Stimulated activated CD8-positive, alpha-beta memory T cell treated with anti-CD3 and anti-CD28 coated beads, Interleukin-4, amount 100 ng/mL, for 48 hours (primary cell): ENCODE data around the gene MAPK1IP1L.
"Not testable (repeated sequence)": the region's sequence is repeated elsewhere in the genome, so short reads cannot be mapped to it uniquely, and the experiment has no call there.

Source experiments
- DNase-seq: peaks from one replicate; pipeline ENCODE4 v3.0.0-alpha.2; 2020

Gene MAPK1IP1L

DNA sequence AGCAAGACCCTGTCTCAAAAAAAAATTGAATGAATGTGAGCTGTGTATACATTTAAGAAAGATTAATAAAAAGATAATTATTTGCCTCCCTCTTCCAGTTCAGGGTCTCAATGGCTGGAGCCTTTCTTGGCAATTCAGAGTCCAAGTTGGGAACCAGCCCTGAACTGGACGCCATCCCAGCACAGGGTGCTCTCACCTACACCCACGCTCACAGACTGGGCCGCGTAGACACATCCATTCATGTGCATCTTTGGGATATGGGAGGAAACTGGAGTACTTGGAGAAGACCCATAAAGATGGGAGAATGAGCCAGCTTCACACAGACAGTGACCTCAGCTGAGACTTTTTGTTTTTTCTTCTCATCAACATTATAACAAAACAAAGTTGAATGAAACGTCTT, 6.5 kb downstream of the MAPK1IP1L start:
- DNase-seq: no peak

DNA sequence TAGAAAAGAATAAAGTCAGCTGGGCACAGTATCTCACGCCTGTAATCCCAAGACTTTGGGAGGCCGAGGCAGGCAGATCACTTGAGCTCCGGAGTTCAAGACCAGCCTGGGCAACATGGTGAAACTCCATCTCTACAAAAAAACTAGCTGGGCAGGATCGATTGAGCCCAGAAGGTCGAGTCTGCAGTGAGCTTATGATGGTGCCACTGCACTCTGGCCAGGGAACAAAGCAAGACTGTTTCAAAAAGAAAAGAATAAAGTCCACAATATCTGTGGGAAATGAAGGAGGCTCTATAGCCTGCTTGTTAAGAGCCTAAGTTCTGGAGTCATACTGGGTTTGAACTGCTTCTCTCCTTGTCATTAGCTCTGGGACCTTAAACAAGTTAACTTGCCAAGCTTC, 7.9 kb downstream of the MAPK1IP1L start:
- no peak for DNase-seq

- no peak for DNase-seq
These were observed 11.3 kb downstream of the MAPK1IP1L start for GRCh38 chr14:55062517-55063351.

- not testable (repeated sequence) for DNase-seq
These were observed 13.4 kb downstream of the MAPK1IP1L start for GRCh38 chr14:55064896-55065295.

DNA sequence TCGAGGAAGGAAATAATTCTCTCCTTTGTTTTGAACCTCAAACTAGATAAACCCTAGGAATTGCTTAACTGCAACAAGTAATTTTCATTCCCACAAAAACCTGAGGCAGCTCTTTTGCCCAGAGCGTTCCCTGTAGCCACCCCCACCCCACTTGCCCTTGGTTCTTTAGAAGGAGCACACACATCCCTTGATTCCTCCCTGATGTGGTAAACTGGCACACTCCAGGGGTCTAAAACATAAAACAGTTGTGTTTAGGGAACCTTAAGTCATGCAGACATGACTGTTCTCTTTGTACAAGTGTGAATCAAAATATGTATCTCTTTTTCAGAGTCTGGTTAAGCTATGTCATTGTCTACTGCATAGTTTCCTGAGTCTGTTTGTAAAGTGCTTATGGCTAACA, 14.0 kb downstream of the MAPK1IP1L start:
- DNase-seq: no peak

- no peak for DNase-seq
These were observed 14.8 kb downstream of the MAPK1IP1L start for GRCh38 chr14:55066223-55066622.

GRCh38 chr14:55070981-55071411, 19.5 kb downstream of the MAPK1IP1L start:
- no peak for DNase-seq

DNA sequence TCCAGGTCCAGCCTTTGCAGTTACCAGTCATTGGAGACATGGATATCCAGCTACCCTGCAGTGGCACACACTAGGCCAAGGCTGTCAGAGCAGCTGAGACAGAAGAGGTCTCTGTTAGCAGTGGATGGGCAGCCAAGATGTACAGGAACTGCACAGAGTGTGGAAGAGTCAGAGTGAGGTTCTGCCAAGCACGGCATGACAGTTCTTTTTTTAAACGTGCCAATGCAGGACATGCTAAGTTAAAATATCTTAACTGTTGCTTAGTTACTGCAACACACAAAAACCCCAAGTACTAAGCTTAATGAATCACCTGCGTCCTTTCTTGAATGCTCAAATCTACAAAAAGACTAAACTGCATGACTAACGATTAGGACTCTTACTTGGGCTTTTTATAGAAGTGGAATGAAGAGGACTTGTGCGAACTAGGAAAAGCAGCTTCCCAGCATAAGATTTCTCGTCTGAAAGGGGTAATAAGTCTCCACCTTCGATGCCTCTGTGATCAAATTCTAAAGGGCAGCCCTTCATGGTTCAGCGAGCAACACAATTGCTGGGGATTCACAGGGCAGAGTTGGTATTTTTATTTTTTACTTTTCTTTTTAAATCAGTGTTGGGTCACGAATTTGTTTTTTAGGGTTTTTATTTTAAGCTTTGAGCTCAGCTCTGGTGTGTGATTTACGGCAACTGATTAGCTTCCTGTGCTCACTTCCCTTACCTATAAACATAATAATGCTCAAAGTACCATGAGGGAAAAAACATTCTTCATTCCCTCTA, 20.6 kb downstream of the MAPK1IP1L start:
- DNase-seq: peak; percentile 37

DNA sequence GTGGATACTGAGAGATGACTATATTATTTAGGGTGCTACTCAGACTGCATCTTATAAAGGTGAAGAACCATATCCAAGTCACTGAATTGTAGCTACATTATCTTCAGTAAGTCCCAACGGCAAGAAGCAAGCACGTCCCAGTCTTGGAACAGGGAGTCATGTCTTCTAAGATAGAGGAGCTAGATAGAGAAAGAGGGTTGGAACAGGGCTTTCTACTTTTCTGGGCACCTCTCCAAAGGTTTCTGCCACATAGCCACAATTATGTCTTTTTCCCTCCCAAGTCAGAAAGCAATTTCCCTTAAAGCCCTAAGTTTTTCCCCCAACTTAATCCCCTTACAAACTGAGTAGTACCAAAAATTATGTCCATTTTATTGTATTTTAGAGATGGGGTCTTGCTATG, 22.4 kb downstream of the MAPK1IP1L start:
- DNase-seq: no peak

- no peak for DNase-seq
These were observed 23.2 kb downstream of the MAPK1IP1L start for GRCh38 chr14:55074662-55075061.

GRCh38 chr14:55075628-55076175, 24.3 kb downstream of the MAPK1IP1L start:
- no peak for DNase-seq

DNA sequence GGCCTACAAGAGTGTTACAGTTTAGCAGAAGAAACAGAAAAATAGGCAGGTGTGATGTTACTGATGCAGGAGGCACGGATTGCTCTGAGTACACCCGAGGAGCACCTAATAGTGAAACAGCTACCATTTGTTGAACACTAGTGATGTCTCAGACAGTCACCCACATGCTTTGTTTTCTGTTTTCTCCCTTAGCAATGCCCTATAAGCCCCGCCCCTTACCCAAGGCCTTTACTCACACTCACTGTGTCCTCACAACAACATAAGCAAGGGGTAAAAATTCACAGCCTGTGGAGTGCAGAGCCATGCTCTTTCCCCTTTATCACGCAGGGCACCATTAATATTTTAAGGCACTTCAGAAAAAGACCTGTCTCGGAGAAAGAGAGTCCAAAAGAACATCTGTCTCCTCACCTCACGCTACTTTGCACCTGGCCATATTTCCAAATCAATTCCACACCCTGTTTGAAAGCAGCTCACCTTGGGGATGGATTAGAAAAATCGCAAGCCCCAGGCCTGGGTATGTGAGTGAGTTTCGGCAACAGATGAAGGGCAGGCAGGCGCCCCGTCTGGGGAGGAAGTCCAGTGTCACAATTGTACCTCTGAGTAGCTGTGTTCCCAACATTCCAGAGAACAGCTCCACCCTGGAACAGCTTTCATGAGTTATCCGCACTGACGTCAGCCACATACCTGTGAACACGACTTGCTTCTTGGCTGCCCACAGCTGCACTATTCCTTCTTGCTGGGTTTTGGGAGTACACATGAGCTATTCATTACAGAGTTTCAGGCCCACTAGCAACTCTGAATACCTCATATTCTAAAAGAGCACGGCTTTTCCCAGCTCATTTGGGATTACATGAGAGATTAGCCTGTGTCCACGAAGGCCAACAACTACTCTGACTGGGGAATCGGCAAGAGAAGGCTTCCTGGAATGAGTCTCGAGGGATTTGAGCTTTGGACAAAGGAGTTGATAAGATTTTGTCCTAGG, 26.0 kb downstream of the MAPK1IP1L start:
- DNase-seq: no peak

DNA sequence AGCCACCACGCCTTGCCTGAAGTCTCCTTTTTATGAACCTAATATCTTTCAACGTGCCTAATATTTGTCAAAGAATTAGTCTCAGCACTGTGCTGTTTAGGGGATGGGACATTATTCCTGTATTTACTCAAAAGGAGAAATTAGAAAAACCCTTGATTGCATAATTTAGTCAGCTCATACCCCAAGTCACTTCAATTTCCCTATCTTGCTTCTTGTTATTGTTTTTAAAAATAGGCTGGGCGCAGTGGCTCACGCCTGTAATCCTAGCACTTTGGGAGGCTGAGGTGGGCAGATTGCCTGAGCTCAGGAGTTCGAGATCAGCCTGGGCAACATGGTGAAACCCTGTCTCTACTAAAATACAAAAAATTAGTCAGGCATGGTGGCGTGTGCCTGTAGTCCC, 28.5 kb downstream of the MAPK1IP1L start:
- DNase-seq: not testable (repeated sequence)

- DNase-seq: no peak
These were observed 33.1 kb downstream of the MAPK1IP1L start for GRCh38 chr14:55084401-55085059.

DNA sequence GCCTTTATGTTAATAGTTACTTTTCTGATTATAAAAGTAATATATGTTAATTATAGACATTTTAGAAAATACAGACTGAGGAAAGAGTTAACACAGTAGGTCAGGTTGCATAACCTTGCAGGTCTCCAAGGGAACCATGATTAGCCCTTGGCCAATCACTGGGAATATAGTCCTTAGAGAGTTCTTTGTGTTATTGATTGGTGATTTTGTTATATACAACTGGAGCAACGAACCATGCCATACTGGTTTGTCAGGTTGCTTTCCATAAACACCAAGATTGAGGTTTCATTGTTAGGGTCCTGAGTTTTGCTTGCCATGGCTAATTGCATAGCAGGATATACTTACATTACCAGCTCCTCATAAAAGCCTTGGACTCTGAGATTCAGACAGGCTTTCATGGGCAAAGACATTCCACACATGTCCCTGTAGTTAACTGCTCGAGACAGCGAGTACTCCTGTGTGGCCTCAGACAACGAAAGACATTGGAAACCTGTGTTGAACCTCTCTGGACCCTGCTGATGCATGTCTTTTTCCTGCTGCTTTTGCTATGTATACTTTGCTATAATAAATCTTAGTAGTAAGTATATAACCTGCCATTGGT, 33.7 kb downstream of the MAPK1IP1L start:
- DNase-seq: no peak

DNA sequence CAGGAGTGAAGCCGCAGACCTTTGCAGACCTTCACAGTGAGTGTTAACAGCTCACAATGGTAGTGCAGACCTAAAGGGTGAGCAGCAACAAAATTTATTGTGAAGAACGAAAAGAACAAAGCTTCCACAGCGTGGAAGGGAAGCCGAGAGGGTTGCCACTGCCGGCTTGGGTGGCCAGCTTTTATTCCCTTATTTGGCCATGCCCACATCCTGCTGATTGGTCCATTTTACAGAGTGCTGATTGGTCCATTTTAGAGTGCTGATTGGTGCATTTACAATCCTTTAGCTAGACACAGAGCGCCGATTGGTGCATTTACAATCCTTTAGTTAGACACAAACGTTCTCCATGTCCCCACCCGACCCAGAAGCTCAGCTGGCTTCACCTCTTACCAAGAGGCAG, 35.5 kb downstream of the MAPK1IP1L start:
- no peak for DNase-seq

DNA sequence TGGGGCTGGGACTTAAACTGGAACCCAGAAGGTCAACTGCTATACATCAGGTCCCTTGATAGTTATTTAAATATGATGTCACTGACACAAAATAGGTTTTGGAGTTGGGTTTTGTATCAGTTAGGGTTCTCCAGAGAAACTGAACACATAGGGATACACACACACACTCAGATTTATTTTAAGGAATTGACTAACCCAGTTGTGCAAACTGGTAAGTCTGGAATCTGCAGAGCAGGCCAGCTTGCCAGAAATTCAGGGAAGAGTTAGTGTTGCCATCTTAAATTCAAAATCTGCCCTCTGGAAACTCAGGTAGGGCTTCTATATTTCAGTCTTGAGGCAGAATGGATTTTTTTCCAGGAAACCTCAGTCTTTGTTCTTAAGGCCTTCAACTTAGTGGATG, 36.9 kb downstream of the MAPK1IP1L start:
- DNase-seq: no peak

- no peak for DNase-seq
These were observed 40.9 kb downstream of the MAPK1IP1L start for GRCh38 chr14:55092341-55092740.

GRCh38 chr14:55094292-55095157, 43.1 kb downstream of the MAPK1IP1L start:
- DNase-seq: no peak

DNA sequence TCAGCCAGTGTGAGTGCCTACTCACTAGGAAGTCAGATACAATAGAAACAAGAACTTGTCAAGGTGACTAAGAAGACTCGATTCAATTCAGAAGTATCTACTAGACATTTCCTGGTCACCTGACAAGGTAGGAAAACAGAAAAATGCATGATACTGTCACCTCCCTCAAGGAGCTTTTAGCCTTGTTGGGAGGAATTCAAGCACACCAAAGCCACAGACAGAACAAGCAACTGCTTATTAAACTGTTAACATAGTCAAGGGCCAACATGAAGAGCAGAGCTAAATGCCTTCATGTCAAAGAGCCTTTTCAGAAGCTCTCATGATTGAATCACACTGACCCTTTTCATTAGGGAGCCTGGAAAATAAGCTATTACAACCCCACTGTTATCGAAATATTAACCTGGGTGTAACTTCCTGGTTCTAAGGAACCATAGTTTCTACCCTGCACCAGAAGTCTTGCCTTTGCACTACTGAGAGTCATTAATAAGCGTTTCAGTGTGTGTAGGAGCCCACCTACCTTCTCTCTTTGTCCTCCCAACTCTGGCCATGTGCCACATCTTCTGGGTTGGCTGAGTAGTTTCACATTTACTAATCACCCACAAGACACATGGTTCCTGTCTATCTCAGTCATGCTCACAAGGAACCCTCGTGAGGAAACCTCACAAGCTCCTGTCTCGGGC, 46.6 kb downstream of the MAPK1IP1L start:
- DNase-seq: peak; percentile 74
